ENCODE data around the gene COX6B1.
"Not testable (repeated sequence)": the region's sequence is repeated elsewhere in the genome, so short reads cannot be mapped to it uniquely, and the experiment has no call there.

Gene COX6B1

DNA sequence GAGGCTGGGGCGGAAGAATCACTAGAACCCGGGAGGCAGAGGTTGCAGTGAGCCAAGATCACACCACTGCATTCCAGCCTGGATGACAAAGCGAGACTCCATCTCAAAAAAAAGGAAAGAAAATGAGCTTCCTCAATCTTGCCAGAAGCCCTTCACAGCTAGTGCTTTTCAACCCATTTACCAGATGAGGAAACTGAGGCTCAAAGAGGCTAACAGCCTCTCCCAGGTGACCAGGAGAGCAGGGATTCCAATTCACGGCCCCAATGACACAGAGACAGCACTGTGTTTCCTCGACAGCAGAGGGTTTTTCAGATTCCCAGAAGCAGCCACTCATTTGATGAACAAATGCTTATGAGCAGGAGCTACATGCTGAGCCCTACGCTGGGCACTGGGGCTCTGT, 21.4 kb downstream of the COX6B1 start:
- no peak for DNase-seq

- no peak for DNase-seq
These were observed 21.9 kb downstream of the COX6B1 start for GRCh38 chr19:35669974-35670373.

DNA sequence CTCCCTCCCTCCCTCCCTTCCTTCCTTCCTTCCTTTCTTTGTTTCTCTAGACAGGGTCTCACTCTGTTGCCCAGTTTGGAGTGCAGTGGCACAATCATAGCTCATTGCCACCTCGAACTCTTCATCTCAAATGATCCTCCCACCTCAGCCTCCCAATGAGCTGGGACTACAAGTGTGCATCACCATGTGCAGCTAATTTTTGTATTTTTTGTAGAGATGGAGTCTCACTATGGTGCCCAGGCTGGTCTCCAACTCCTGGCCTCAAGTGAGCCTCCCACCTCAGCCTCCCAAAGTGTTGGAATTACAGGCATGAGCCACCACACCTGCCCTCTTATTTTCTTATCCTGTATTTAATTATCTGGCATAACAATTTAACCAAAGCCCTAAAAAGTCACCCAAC, 22.6 kb downstream of the COX6B1 start:
- no peak for DNase-seq

- DNase-seq, result no peak
These were observed 23.7 kb downstream of the COX6B1 start for GRCh38 chr19:35671818-35672217.

DNA sequence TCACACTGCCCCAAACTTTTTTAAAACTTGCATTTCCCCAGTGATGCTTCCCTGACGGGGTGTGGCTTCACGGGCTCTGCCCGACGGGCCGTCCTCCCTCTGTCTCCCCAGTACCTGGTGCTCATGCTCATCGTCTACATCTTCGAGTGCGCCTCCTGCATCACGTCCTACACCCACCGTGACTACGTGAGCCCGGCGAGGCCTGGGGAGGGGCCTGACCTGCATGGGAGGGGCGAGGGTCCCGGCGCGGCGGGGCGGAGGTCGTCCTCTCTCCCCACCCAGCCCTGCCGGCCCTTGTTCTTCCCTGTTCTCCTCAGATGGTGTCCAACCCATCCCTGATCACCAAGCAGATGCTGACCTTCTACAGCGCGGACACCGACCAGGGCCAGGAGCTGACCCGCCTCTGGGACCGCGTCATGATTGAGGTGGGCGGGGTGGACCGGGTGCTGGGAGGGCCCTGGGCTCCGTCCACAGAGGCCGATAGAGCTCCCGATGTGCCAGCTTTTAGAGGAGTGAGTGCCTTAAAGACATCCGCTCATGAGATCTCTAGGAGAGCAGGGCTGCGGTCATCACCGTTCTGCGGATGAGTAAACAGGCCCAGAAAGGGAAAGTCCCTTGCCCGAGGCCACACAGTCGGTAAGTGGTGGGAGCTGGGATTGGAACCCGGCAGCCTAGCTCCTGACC, 25.1 kb downstream of the COX6B1 start:
- DNase-seq, result no peak

DNA sequence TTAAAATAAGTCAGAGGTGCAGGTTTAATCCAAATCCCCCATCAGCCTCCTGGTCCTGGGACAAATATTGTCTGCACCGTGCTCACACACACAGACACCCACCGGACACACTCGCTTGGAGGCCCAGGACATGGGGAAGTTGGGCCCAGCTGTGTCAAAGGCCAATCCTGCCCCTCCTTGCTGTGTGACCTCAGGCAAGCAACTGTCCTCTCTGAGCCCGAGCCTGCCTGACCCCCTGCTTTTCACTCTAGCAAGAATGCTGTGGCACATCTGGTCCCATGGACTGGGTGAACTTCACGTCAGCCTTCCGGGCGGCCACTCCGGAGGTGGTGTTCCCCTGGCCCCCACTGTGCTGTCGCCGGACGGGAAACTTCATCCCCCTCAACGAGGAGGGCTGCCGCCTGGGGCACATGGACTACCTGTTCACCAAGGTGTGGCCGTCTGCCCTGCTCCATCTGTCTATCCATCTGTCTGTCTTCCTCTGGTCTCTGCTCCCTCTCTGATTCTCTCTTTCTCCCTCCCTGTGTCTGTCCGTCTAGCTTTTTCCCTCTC, 27.5 kb downstream of the COX6B1 start:
- no peak for DNase-seq

DNA sequence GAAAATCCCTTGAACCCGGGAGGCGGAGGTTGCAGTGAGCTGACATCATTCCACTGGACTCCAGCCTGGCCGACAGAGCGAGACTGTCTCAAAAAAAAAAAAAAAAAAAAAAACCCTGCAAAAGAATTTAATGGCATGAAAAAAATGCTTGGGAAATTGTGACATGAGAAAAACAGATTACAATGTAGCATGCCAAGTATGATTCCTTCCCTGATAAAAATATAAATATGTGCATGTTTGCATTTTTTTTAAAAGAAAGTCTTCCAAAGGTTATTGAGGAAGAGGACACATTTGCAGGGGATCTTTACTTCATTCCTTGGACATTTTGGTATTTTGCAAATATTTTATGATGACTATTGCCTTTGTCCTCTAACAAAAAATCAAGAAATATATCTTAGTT, 41.7 kb downstream of the COX6B1 start:
- no peak for DNase-seq

- DNase-seq, result not testable (repeated sequence)
These were observed 43.0 kb downstream of the COX6B1 start for GRCh38 chr19:35691106-35691505.

DNA sequence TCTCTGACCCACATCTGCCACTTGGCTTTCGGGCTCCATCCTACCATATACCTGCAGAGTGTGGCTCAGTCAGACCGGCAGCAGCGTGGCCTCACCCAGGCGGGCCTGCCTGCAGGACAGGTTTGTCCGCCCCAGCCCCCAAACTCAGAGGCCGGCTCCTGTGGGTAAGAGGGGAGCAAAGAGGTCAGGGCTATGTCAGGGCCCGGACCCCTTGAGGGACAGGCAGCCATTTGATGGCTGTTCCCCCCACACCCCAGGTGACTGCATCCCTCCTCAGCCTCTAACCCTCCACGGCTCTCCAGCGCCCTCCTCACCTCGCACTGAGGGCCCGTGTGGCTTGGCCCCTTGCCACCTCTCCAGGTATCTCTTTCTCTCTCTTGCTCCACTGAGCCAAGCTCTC, 43.9 kb downstream of the COX6B1 start:
- no peak for DNase-seq

DNA sequence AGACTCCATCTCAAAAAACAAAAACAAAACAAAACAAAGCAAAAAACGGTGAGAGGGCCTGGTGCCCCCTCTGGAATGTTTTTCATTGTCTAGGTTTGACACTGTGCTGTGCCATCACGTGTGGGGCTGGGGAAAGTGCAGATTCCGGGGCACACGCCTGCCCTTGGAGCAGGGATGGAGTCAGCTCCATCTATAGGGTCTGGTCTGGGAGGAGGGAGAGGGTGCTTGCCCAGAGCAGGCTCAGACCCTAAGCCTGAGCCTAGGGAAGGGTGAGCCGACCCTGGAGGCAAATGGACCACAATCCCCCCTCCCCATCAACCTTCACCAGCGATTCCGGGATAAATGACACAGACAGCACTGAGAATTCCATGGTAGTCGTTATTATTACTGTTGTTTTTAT, 45.3 kb downstream of the COX6B1 start:
- no peak for DNase-seq

GRCh38 chr19:35693835-35694599, 45.9 kb downstream of the COX6B1 start:
- DNase-seq, result no peak

- DNase-seq, result no peak
These were observed 47.8 kb downstream of the COX6B1 start for GRCh38 chr19:35695895-35696422.

DNA sequence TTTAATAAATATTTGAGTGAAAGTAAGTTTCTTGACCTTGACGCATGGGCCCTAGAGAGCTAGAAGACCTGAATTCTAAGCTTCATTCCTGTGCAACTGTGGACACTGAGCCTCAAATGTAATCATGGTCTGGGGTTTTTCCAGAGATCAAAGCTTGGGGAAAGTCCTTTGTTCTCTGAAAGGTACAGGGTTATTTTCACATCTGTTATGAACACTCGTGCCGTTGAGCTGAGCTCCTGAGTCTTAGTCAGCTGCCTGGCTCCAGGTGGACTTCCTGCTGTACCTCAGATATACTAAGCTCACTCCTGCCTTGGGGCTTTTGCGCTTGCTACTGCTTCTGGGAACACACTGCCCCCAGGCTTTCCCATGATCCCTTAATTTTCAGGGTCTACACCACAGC, 48.7 kb downstream of the COX6B1 start:
- no peak for DNase-seq

DNA sequence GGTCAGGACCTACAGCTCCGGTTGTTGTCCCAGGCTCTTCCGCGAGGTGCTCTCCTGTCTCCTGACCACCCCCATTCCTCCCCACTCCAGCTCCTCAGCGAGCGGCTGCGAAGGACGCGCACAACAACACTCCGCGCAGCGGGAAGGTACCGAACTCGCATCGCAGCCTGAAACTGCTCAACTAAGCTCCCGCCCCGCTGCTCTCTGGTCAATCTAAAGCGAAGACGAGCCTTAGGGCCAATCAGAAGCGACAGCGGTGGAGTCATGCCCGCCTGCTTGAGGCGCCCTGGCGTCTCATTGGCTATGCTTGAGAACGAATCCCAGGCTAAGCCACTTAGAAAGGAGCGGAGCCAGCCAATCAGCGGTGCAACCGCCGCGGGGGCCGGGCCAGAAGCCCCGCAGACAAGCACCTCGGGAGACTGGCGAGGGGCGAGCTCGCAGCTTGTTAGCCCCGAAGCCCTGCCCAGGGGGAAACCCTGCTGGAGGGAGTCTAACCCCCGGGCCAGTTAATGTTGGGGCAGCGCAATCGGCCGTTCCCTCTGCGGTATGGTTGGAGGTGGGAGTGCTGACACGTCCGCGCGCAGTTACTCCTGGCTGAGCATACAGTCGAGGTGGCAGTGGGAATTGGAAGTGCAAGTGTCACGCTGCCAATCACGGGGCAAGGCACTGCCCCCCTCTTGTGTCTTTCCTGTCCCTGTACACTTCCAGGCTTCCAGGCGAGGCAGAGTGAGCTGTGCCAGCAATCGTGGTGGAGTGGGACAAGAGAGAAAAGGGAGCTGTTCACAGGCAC, 54.3 kb downstream of the COX6B1 start:
- DNase-seq, result no peak

- DNase-seq, result no peak
These were observed 55.2 kb downstream of the COX6B1 start for GRCh38 chr19:35703343-35703742.

- no peak for DNase-seq
These were observed 56.1 kb downstream of the COX6B1 start, which contains the start of gene ZBTB32 for GRCh38 chr19:35704218-35704617. Gene ZBTB32, plus strand, starts transcription at chr19:35704558. Its CDS starts 10,069 bp downstream, at chr19:35714627.
